ENCODE results near the gene TGFB1. TPM values are rescaled to one million over a fixed set of nuclear protein-coding genes. Genes with fewer than 3 reads are reported as not detected.

TGFB1 gene
- total and polyA plus RNA-seq, 9 of the 15 experiments (the other 6 are each of a cell fraction or from before 2014, with no cell fraction given): 0.24 to 159 (median 17.2) TPM

- TF ChIP-seq ZNF407 (IDR thresholded peaks at IDR 0.05; ENCODE audit: low read depth): peak; percentile 54; the same call in 1 of the 2 replicates
- TF ChIP-seq PHF20 (IDR thresholded peaks at IDR 0.05; ENCODE audit: partially characterized antibody): peak; percentile 96
- no peak for TF ChIP-seq TCF3 (CRISPR knock-in tag; IDR thresholded peaks at IDR 0.05)
- TF ChIP-seq ZSCAN32 (CRISPR knock-in tag; IDR thresholded peaks at IDR 0.05): no peak
- TF ChIP-seq MECOM (CRISPR knock-in tag; IDR thresholded peaks at IDR 0.05): no peak
- 0 out of 3 replicates have a peak, but pooled peaks of 1 of the 2 experiments have one; percentile 81 for TF ChIP-seq CBX3 (IDR thresholded peaks at IDR 0.05; ENCODE audit: borderline replicate concordance in 1 of 2, low read length in 2 of 2)
- no peak for TF ChIP-seq SNRNP70 (optimal IDR thresholded peaks at IDR 0.05; ENCODE audit: low read depth, low read length)
- TF ChIP-seq ZNF280B (CRISPR knock-in tag; IDR thresholded peaks at IDR 0.05): no peak
- TF ChIP-seq NFIC (IDR thresholded peaks at IDR 0.05): peak; percentile 72
- TF ChIP-seq CHCHD3 (CRISPR knock-in tag; IDR thresholded peaks at IDR 0.05): peak; percentile 24; the same call in 1 of the 2 replicates
- TF ChIP-seq ELF1 (tag; IDR thresholded peaks at IDR 0.05): peak; percentile 78; the same call in 1 of the 2 replicates
- TF ChIP-seq FOS (IDR thresholded peaks at IDR 0.05; ENCODE audit: extremely low read depth, insufficient read length): no peak
- no peak for TF ChIP-seq CTCF (IDR thresholded peaks at IDR 0.05 in 2 of 3, conservative IDR thresholded peaks at IDR 0.05 in 1 of 3; ENCODE audit: insufficient read depth in 2 of 3, low read depth in 1 of 3, low read length in 3 of 3)
- TF ChIP-seq ID3 (CRISPR knock-in tag; IDR thresholded peaks at IDR 0.05): no peak
- TF ChIP-seq ID3 (tag; IDR thresholded peaks at IDR 0.05): peak; percentile 91
- TF ChIP-seq SPI1 (IDR thresholded peaks at IDR 0.05; ENCODE audit: borderline replicate concordance, low read depth, low read length): no peak
Measured at GRCh38 chr19:41310033-41310831, 43.5 kb downstream of the TGFB1 start, which contains the start of gene CCDC97 (continued).
